NCI-H748 treated with DMSO at 0.1 percent for 48 hours (cell line): ENCODE results near the gene TIMM29.
"Not testable (repeated sequence)": the region's sequence is repeated elsewhere in the genome, so short reads cannot be mapped to it uniquely, and the experiment has no call there.

Experiments
- DNase-seq: peaks from one replicate; lab custom pipeline; 2025; lab: John Stamatoyannopoulos, UW

TIMM29 gene

GRCh38 chr19:10945264-10945663, 16.7 kb downstream of the TIMM29 start:
- DNase-seq = no peak

GRCh38 chr19:10946958-10947657, 18.5 kb downstream of the TIMM29 start:
- DNase-seq = no peak

GRCh38 chr19:10952809-10953208, 24.2 kb downstream of the TIMM29 start:
- no peak for DNase-seq

- not testable (repeated sequence) for DNase-seq
These were observed 30.8 kb downstream of the TIMM29 start for GRCh38 chr19:10959277-10959968.

- peak; percentile 73 for DNase-seq
These were observed 31.9 kb downstream of the TIMM29 start, which contains the start of gene SMARCA4 for GRCh38 chr19:10960314-10961072. Gene SMARCA4, plus strand, starts transcription at chr19:10961030. Its CDS starts 23,122 bp downstream, at chr19:10984152.

- no peak for DNase-seq
These were observed 32.7 kb downstream of the TIMM29 start for GRCh38 chr19:10961073-10961860.

GRCh38 chr19:10962863-10963262, 34.3 kb downstream of the TIMM29 start:
- no peak for DNase-seq

- no peak for DNase-seq
These were observed 35.3 kb downstream of the TIMM29 start for GRCh38 chr19:10963865-10964264.

GRCh38 chr19:10964903-10965302, 36.3 kb downstream of the TIMM29 start:
- no peak for DNase-seq

- no peak for DNase-seq
These were observed 36.8 kb downstream of the TIMM29 start for GRCh38 chr19:10965398-10965797.

- no peak for DNase-seq
These were observed 38.2 kb downstream of the TIMM29 start for GRCh38 chr19:10966809-10967208.

GRCh38 chr19:10968527-10969135, 40.0 kb downstream of the TIMM29 start:
- DNase-seq = no peak

- no peak for DNase-seq
These were observed 42.6 kb downstream of the TIMM29 start for GRCh38 chr19:10971107-10971726.

- no peak for DNase-seq
These were observed 46.9 kb downstream of the TIMM29 start for GRCh38 chr19:10975374-10976130.

GRCh38 chr19:10976131-10976892, 47.7 kb downstream of the TIMM29 start:
- no peak for DNase-seq

- no peak for DNase-seq
These were observed 49.1 kb downstream of the TIMM29 start for GRCh38 chr19:10977742-10978092.
